Measurements from ENCODE around the gene ANKMY1.
A peak's percentile ranks its signal among the peaks of the same experiment; 100 is the strongest.

The ANKMY1 gene

DNA sequence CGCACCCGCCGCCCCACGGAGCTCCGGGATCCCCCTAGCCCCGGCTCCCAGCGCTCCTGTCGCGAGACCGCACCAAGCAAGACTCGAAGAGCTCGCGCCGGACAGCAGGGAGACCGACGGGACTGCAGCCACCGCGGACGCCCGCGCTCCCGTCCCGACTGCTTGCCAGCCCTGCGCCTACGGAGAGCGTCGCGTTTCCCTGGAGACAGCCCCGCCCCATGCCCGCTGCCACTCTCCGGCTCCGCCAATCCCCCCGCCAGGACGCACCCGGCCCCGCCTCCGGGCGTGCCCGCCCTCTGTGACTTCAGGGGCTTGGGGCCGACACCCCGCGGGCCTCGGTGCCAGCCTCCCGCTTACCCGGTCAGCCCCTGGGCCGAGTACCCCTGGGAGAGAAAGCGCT lies at the start of gene ANKMY1:
Gene ANKMY1 (minus strand): TSS at position 181 of the 400 bp plus-strand sequence. CDS start 653 bp downstream, outside the sequence.
- DNase-seq: peak; percentile 68

DNA sequence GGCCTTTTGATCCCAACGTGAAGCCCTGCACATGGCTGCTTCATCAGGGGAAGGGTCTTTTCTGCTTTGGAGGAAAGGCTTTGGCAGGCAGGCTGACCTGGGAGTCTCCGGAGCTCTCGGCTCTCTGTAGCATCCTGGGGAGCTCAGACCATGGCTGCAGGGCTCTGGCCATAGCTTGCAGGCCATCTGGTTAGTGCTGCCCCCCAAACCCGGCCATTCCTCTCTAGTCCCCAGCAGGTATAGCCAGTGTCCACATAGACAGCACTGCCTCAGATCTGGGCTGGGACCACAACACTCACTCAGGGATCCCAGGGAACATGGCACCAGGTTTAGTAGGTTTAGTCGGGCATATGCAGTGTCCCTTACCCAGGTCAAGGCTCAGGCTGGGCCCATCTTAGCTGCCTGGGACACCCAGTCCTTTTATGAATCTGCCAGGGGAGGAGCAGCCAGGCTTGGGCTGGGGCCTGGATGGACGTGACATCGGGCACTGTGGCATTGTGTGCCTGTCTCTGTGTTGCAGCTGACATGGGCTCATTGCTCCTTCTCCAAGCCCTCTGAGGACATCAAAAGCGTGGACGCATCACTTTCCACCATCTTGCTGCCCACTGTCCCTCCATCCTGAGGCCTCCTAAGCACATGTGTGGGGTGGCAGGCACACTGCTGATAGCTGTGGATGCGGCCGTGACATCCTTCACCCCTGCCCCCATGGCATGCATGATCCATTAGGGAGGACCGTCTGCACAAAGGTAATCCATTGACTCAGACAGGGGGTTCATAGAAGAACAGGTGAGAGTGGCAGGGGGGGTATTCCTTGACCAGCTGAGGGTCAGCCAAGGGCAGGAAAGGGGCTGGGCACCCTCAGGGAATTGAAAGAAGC lies 48.3 kb upstream of the ANKMY1 start:
- DNase-seq: no peak

DNA sequence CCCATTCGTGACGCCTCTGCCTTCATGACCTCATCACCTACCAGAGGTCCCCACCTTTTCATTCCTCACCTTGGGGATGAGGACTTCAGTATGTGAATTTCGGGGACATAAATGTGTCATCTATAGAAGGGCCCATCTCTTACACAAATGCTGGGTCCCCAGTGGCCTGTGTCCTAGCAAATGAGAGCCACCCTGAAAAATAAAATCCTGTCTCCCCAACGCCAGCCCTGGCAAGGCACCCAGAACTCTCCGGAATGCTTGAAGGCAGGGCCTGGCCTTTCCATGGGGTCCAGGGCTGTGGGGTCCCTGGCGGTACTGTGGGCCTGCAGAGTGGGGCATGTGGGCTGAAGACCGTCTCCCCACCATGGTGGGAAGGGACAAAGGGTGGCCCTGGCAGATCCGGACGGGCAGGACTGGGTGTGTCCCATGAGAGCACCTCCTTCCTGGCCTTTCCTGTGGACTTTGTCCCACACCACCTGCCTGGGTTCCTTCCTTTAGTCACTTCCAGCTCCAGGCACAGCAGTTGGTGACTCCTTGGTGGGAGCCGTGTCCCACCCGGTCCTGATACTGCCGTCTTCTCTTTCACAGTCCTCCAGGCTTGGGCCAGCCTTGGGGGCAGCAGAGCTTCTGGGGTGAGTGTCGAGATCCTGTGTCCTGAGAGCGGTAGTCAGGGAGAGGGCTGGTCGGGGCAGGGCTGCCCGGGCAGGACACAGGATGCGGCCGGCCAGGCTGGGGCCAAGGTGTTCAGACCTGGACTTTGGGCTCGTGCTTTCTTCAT lies 47.3 kb upstream of the ANKMY1 start:
- no peak for DNase-seq

DNA sequence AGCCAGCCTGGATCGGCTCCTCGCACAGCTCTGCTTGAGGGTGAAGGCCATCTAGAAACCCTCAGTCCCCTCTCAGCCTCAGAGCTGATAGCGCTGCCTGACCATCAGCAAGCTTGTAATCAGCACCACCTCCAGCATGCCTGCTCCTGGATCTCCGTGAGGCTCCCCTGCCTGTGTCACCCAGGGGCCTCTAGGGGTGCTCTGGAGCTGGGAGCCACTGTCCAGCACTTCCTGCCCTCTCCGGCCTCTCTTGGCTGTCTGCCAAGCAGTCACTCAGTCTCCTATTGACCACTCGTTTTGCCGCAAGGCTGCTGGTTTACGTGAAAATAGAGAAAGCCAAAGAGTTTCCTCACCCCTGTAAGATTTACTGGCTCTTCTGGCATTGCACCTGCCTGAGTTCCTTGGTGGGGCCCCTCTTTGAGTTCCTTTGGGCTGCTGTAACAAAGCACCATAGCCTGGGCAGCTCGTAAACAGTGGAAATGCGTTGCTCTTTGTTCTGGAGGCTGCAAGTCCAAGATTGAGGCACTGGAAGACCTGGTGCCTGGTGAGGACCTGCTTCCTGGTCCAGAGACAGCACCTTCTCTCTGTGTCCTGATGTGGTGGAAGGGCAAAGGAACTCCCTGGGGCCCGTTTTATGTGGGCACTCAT lies 46.6 kb upstream of the ANKMY1 start:
- DNase-seq: peak; percentile 50

DNA sequence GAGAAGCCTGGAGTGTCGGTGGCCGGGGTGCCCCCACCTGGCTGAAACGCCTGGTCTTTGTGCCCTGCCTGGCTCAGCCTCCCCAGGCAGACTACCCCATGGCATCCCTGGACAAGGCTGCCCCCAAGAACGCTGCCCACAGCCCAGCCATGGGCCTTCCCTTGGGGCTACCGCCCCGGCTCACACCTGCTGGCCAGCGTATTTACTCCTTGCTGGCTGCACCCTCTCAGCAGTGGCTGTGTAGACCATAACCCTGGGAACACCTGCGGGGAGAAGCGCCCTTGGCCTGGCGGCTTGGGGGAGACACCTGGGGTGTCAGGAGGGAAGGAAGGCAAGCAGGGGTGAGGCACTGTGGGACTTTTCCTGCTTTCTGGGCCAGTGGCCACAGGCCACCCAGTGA lies 46.1 kb upstream of the ANKMY1 start:
- no peak for DNase-seq

DNA sequence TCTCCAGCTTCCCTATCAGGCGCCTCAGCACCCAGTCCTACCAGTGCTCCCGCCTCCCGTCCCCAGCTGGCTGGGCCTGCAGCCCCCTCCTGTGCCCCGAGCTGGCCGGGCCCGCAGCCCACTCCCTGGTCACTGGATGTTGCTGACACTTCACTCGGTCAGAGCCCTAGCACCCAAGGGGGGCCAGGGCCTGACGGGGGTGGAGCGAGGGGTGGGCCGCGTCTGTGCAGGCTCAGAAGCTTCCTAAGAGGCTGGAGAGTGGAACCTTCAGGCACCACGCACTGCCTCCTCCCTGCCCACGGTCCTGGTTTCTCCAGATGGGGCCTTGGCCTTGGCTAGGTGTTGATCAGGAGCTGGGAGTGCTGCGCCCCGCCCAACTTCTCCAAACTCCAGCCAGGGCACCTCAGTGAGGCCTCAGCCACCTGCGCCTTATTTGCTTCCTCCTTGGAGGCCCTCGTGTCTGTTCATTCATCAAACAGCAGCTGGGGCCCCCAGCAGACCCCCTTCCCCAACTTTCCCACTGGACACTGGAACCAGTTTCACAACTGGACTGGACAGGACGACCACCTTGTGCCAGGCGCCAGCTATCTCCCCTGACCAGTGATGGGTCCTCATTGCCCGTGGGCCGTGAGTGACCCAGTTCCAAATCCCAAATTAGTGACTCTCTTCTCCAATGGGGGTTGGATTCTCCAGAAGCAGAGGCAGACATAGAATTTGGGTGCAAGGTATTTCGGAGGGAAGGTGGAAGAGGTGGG lies 45.5 kb upstream of the ANKMY1 start:
- no peak for DNase-seq

GRCh38 chr2:240602266-240603050 lies 44.7 kb upstream of the ANKMY1 start:
- peak; percentile 57 for DNase-seq

GRCh38 chr2:240601831-240602160 lies 44.0 kb upstream of the ANKMY1 start:
- DNase-seq: no peak

GRCh38 chr2:240601061-240601830 lies 43.5 kb upstream of the ANKMY1 start:
- no peak for DNase-seq

DNA sequence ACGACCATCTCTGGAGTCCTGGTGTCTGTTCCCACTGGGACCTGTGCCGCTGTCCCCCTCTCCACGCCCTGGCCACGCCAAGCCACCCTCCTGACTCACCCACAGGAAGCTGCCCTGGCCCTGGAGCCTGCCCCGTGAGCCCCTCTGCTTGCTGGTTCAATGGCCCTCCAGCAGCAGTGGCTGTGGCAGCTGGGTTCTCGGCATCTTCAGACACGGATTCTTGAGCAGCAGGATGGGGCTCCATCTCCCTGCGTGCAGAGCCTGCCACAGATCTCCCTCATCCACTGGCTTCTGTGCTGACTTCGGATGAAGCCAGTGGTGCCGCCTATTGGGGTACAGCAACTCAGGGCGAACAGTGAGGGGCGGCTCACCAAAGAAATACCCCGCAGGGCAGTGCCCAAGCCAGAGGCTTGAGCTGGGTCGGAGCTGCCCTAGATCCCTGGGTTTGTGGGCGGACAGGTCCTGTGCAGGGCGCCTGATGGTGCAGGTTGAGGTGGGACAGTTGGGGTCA lies 42.7 kb upstream of the ANKMY1 start:
- DNase-seq: no peak

- no peak for DNase-seq
Observed at GRCh38 chr2:240599141-240599583, 41.4 kb upstream of the ANKMY1 start.

DNA sequence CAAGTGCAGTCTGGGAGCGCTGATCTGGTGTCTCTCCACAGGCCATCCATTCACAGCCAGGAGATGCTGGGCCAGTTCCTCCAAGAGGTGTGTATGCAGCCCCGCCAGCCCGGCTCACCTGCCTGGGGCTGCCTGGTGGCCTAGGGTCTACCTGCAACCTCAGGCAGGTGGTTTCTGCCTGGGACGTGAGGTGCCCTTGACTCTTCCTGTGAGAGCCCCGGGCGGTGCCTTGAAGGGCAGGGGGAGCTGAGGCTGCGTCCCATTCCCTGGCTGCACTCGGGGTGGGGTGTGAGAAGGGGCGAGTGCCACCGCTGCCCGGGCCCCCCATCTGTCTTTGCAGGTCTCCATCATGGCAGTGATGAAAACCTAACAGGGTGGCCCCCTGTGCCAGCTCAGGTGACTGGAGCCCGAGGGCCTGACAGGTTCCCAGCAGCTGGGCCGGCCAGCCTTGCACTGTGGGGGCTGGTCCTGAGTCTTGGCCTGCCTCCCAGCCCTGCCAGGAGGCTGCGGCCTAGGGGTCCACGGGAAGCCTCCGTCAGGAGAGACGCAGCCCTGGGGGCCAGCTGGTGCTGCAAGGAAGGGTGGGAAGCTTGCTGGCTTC lies 40.6 kb upstream of the ANKMY1 start:
- DNase-seq: no peak

DNA sequence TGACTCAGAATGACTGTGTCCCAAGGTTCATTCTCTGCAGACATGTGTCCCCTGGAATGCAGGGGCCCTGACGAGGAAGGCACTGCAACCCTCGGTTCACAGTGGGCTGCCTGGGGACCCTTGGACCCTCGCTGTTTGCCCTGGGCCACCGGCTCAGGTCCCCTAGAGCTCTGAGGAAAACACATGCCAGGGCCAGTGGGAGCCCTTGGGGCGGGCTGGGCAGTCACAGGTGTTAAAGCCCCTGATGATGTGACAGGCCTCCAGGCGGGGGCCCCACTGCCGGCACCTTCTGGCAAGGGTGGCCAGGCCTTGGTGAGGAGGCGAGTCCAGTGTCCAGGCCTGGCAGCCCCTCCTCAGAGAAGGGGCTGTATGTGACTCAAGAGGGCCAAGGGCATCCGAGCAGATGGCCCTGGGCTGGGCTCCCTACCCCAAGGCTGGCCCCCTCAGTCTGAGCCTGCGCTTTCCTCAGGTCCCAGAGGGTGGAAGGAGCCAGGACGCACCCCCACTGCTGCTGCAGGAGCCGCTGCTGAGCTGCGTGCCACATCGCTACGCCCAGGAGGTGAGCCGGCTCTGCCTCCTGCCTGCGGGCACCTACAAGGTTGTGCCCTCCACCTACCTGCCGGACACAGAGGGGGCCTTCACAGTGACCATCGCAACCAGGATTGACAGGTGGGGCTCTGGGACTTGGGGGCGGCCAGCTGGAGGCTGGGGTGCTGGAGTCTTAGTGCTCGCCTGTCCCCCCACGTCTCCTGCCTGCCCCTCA lies 39.8 kb upstream of the ANKMY1 start:
- no peak for DNase-seq

GRCh38 chr2:240597054-240597418 lies 39.2 kb upstream of the ANKMY1 start:
- no peak for DNase-seq

DNA sequence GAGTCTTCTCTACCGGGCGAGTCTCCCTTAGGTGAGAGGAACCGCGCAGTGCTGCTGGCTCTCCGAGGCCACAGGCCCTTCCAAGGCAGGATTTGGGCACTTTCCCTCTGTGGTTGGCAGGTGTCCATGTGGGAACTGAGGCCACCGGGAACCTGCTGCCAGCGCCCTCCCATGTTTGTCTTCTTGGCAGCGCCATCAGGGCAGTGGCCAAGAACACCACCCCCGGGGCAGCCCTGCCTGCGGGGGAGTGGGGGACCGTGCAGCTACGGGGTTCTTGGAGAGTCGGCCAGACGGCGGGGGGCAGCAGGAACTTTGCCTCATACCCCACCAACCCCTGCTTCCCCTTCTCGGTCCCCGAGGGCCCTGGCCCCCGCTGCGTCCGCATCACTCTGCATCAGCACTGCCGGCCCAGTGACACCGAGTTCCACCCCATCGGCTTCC lies 38.7 kb upstream of the ANKMY1 start:
- no peak for DNase-seq

- DNase-seq: no peak
Observed at GRCh38 chr2:240596080-240596460, 38.3 kb upstream of the ANKMY1 start.

GRCh38 chr2:240595381-240596079 lies 37.7 kb upstream of the ANKMY1 start:
- DNase-seq: peak; percentile 7

DNA sequence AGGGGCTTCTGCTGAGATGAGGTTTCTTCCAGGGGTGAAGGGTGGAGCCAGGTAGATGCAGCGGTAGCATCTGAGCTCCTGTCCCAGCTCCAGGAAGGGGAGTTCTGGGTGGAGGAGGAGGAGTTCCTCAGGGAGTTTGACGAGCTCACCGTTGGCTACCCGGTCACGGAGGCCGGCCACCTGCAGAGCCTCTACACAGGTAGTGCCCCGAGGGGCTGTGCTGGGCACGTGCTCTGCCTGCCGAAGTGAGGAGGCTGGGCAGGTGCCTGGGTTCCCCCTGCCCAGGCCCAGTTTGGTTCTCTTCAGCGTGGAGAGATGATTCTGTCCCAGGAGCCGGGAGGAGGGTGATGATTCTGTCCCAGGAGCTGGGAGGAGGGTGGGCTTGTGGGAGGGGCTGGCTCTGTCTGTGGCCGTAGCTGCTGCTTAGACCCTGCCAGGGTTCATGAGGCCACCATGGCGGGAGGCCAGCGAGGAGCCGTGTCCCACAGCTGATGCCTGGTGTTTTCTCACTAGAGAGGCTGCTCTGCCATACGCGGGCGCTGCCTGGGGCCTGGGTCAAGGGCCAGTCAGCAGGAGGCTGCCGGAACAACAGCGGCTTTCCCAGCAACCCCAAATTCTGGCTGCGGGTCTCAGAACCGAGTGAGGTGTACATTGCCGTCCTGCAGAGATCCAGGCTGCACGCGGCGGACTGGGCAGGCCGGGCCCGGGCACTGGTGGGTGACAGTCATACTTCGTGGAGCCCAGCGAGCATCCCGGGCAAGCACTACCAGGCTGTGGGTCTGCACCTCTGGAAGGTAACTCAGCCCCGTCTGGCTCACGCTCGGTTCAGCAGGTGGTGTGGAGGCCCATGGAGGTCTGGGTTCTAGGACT lies 37.0 kb upstream of the ANKMY1 start:
- DNase-seq: peak; percentile 5

Data from NCI-H69 (cell line).